Activated T-helper 2 cell treated with anti-CD3 and anti-CD28 coated beads, Interferon-gamma antibody, Interleukin-2, Interleukin-4, amounts not matched to agents 10 μg/mL and 5 μg/mL and 100 μg/mL, durations not matched to agents 14 hours and 24 hours and 36 hours (primary cell): ENCODE data around the gene RAB24. TPM values are rescaled to one million over a fixed set of nuclear protein-coding genes. Genes with fewer than 3 reads are reported as not detected.

Source experiments
- DNase-seq: peaks from one replicate; pipeline ENCODE4 v3.0.0; 2021; ENCODE audit warnings: low spot score
- H3K27ac Mint-ChIP-seq: one replicate; pipeline ENCODE4 v1.8.0; 2021; ENCODE audit warnings: mixed read lengths
- H3K27me3 Mint-ChIP-seq: one replicate; pipeline ENCODE4 v1.8.0; 2021; ENCODE audit warnings: low read depth, mixed read lengths
- H3K36me3 Mint-ChIP-seq: one replicate; pipeline ENCODE4 v1.8.0; 2021; ENCODE audit warnings: low read depth, mixed read lengths
- H3K4me1 Mint-ChIP-seq: one replicate; pipeline ENCODE4 v1.8.0; 2021; ENCODE audit warnings: low read depth, mixed read lengths
- H3K4me3 Mint-ChIP-seq: one replicate; pipeline ENCODE4 v1.8.0; 2021; ENCODE audit warnings: low read depth, mild to moderate bottlenecking, moderate library complexity, mixed read lengths
- H3K9me3 Mint-ChIP-seq: one replicate; pipeline ENCODE4 v1.8.0; 2021; ENCODE audit warnings: mixed read lengths
- intact Hi-C: fragments of 100-400 bp; cut with micrococcal nuclease; formaldehyde crosslinking; loops from one replicate; pipeline ENCODE4 v1.15.1; 2023
- total RNA-seq: library from RNA; stranded (reverse); gene quantifications from 2 replicates; pipeline ENCODE4 v1.2.3, GENCODE V29; 2022

Gene RAB24
- total RNA-seq, 1 donor from 2014 or later: 19.0 TPM

GRCh38 chr5:177303925-177304391, 439 bp upstream of the RAB24 start:
- H3K4me3 Mint-ChIP-seq: peak overlapping the region; percentile 97
- intact Hi-C loops: loop anchor here (1.0 to 5.0 kb wide), 3 partner anchors 8 to 297 kb away; partner anchors contain the start of genes NSD1 and UIMC1
- peaks cover 58% of the 10 kb centered on the region for H3K36me3 Mint-ChIP-seq

GRCh38 chr5:177302354-177303110, 987 bp downstream of the RAB24 start:
- peaks cover 56% of the 10 kb centered on the region for H3K4me1 Mint-ChIP-seq
- no peak for DNase-seq
- intact Hi-C loops: loop anchor here (1.0 to 5.0 kb wide), 3 partner anchors 10 to 295 kb away; partner anchors contain the start of genes NSD1 and UIMC1
- H3K36me3 Mint-ChIP-seq: peaks cover 56% of the 10 kb centered on the region
- H3K27ac Mint-ChIP-seq: peak overlapping the region; percentile 69
- no peaks in the 10 kb centered on the region for H3K9me3 Mint-ChIP-seq
- H3K27me3 Mint-ChIP-seq: no peaks in the 10 kb centered on the region
- peak overlapping the region; percentile 97 for H3K4me3 Mint-ChIP-seq

More at GRCh38 chr5:177303925-177304391, 439 bp upstream of the RAB24 start:
- Mint-ChIP-seq H3K27ac (peak overlapping the region; percentile 87), H3K9me3 (no peaks in the 10 kb centered on the region), H3K27me3 (no peaks in the 10 kb centered on the region), H3K4me1 (peaks cover 57% of the 10 kb centered on the region)
- no peak for DNase-seq

- H3K27ac Mint-ChIP-seq: no peak overlapping the region
- peaks cover 57% of the 10 kb centered on the region for H3K36me3 Mint-ChIP-seq
- peaks cover 58% of the 10 kb centered on the region for H3K4me1 Mint-ChIP-seq
- H3K9me3 Mint-ChIP-seq: no peaks in the 10 kb centered on the region
- H3K4me3 Mint-ChIP-seq: peak overlapping the region; percentile 97
- no peaks in the 10 kb centered on the region for H3K27me3 Mint-ChIP-seq
- no peak for DNase-seq
- intact Hi-C loops: loop anchor here (5.0 kb wide), 2 partner anchors 169 to 294 kb away; partner anchors contain the start of genes NSD1 and UIMC1
Measured at GRCh38 chr5:177301503-177302165, 1.9 kb downstream of the RAB24 start.

GRCh38 chr5:177300951-177301350, 2.6 kb downstream of the RAB24 start:
- DNase-seq: no peak
- Mint-ChIP-seq H3K4me1 (peaks cover 63% of the 10 kb centered on the region), H3K9me3 (no peaks in the 10 kb centered on the region), H3K36me3 (peaks cover 56% of the 10 kb centered on the region), H3K27me3 (no peaks in the 10 kb centered on the region), H3K4me3 (peak overlapping the region; percentile 64), H3K27ac (peak overlapping the region; percentile 88)
- intact Hi-C loops: loop anchor here (5.0 kb wide), 2 partner anchors 169 to 294 kb away; partner anchors contain the start of genes NSD1 and UIMC1

GRCh38 chr5:177300236-177300880, 3.2 kb downstream of the RAB24 start:
- peaks cover 63% of the 10 kb centered on the region for H3K4me1 Mint-ChIP-seq
- no peaks in the 10 kb centered on the region for H3K9me3 Mint-ChIP-seq
- no peaks in the 10 kb centered on the region for H3K27me3 Mint-ChIP-seq
- H3K36me3 Mint-ChIP-seq: peaks cover 56% of the 10 kb centered on the region
- peak overlapping the region; percentile 88 for H3K27ac Mint-ChIP-seq
- intact Hi-C loops: loop anchor here (5.0 kb wide), 2 partner anchors 168 to 293 kb away; partner anchors contain the start of genes NSD1 and UIMC1
- peak overlapping the region; percentile 64 for H3K4me3 Mint-ChIP-seq
- DNase-seq: peak; percentile 68

- no peak for DNase-seq
- Mint-ChIP-seq H3K4me3 (no peak overlapping the region), H3K36me3 (peaks cover 56% of the 10 kb centered on the region), H3K27ac (peak overlapping the region; percentile 48), H3K27me3 (no peaks in the 10 kb centered on the region), H3K9me3 (no peaks in the 10 kb centered on the region), H3K4me1 (peaks cover 62% of the 10 kb centered on the region)
- intact Hi-C loops: loop anchor here (5.0 kb wide), 2 partner anchors 167 to 292 kb away; partner anchors contain the start of genes NSD1 and UIMC1
Measured at GRCh38 chr5:177299697-177300096, 3.8 kb downstream of the RAB24 start.

- Mint-ChIP-seq H3K4me3 (no peak overlapping the region), H3K27ac (no peak overlapping the region), H3K27me3 (no peaks in the 10 kb centered on the region), H3K4me1 (peaks cover 55% of the 10 kb centered on the region), H3K9me3 (no peaks in the 10 kb centered on the region), H3K36me3 (peaks cover 64% of the 10 kb centered on the region)
- DNase-seq: no peak
- intact Hi-C loops: no loop called here
Measured at GRCh38 chr5:177297922-177298321, 5.6 kb downstream of the RAB24 start.

- Mint-ChIP-seq H3K4me3 (no peak overlapping the region), H3K27me3 (no peaks in the 10 kb centered on the region), H3K4me1 (peaks cover 45% of the 10 kb centered on the region), H3K27ac (peak overlapping the region; percentile 71), H3K9me3 (no peaks in the 10 kb centered on the region), H3K36me3 (peaks cover 67% of the 10 kb centered on the region)
- intact Hi-C loops: no loop called here
- no peak for DNase-seq
Measured at GRCh38 chr5:177296581-177296980, 6.9 kb downstream of the RAB24 start.

GRCh38 chr5:177295924-177296323, 7.6 kb downstream of the RAB24 start:
- DNase-seq: no peak
- Mint-ChIP-seq H3K4me3 (no peak overlapping the region), H3K4me1 (peaks cover 41% of the 10 kb centered on the region), H3K27me3 (no peaks in the 10 kb centered on the region), H3K36me3 (peaks cover 65% of the 10 kb centered on the region), H3K9me3 (no peaks in the 10 kb centered on the region), H3K27ac (peak overlapping the region; percentile 71)
- intact Hi-C loops: no loop called here

GRCh38 chr5:177294632-177295031, 8.9 kb downstream of the RAB24 start:
- Mint-ChIP-seq H3K27ac (no peak overlapping the region), H3K4me1 (peaks cover 30% of the 10 kb centered on the region), H3K9me3 (no peaks in the 10 kb centered on the region), H3K4me3 (no peak overlapping the region), H3K36me3 (peaks cover 62% of the 10 kb centered on the region), H3K27me3 (no peaks in the 10 kb centered on the region)
- intact Hi-C loops: no loop called here
- no peak for DNase-seq

GRCh38 chr5:177293819-177294581, 9.5 kb downstream of the RAB24 start:
- Mint-ChIP-seq H3K4me3 (no peak overlapping the region), H3K9me3 (no peaks in the 10 kb centered on the region), H3K27ac (no peak overlapping the region), H3K4me1 (peaks cover 25% of the 10 kb centered on the region), H3K36me3 (peaks cover 67% of the 10 kb centered on the region), H3K27me3 (no peaks in the 10 kb centered on the region)
- intact Hi-C loops: no loop called here
- DNase-seq: no peak

- Mint-ChIP-seq H3K4me3 (no peak overlapping the region), H3K4me1 (peaks cover 21% of the 10 kb centered on the region), H3K27me3 (no peaks in the 10 kb centered on the region), H3K36me3 (peaks cover 62% of the 10 kb centered on the region), H3K27ac (no peak overlapping the region), H3K9me3 (no peaks in the 10 kb centered on the region)
- intact Hi-C loops: no loop called here
- no peak for DNase-seq
Measured at GRCh38 chr5:177291735-177292134, 11.8 kb downstream of the RAB24 start.
